GM18499 (cell line): ENCODE measurements around the gene GDPD5.

Experiments
- ATAC-seq: cut with Tn5 transposase; IDR thresholded peaks from one replicate; pipeline ENCODE4 v1.9.1; 2021; ENCODE audit warnings: moderate number of reproducible peaks; ENCODE audit not compliant: insufficient read depth, unreplicated experiment

Gene GDPD5

GRCh38 chr11:75525433-75526191 lies at the start of gene GDPD5:
Gene GDPD5 (minus strand): TSS chr11:75525941. CDS start chr11:75477735, 48,206 bp downstream.
- ATAC-seq = no peak

- no peak for ATAC-seq
Measured at GRCh38 chr11:75574698-75575602, 49.2 kb upstream of the GDPD5 start.

GRCh38 chr11:75572744-75573143 lies 47.0 kb upstream of the GDPD5 start:
- ATAC-seq = no peak

GRCh38 chr11:75571625-75572024 lies 45.9 kb upstream of the GDPD5 start:
- ATAC-seq = no peak

GRCh38 chr11:75570559-75571139 lies 44.9 kb upstream of the GDPD5 start:
- no peak for ATAC-seq

- no peak for ATAC-seq
Measured at GRCh38 chr11:75568616-75569219, 43.0 kb upstream of the GDPD5 start.

GRCh38 chr11:75567971-75568370 lies 42.2 kb upstream of the GDPD5 start:
- ATAC-seq = no peak

- ATAC-seq = no peak
Measured at GRCh38 chr11:75566763-75567279, 41.1 kb upstream of the GDPD5 start.

GRCh38 chr11:75565916-75566762 lies 40.4 kb upstream of the GDPD5 start:
- ATAC-seq = no peak

- no peak for ATAC-seq
Measured at GRCh38 chr11:75565221-75565814, 39.6 kb upstream of the GDPD5 start.

GRCh38 chr11:75563978-75564552 lies 38.3 kb upstream of the GDPD5 start:
- no peak for ATAC-seq

GRCh38 chr11:75563501-75563977 lies 37.8 kb upstream of the GDPD5 start:
- ATAC-seq = no peak

- no peak for ATAC-seq
Measured at GRCh38 chr11:75562836-75563484, 37.2 kb upstream of the GDPD5 start.

GRCh38 chr11:75562048-75562835 lies 36.5 kb upstream of the GDPD5 start, which contains the start of gene SERPINH1:
Gene SERPINH1 (plus strand): TSS chr11:75562253. CDS start chr11:75566350, 4,097 bp downstream.
- ATAC-seq = no peak

- no peak for ATAC-seq
Measured at GRCh38 chr11:75561426-75562047, 35.8 kb upstream of the GDPD5 start.

GRCh38 chr11:75560644-75561043 lies 34.9 kb upstream of the GDPD5 start:
- ATAC-seq = no peak
